GM12865 (cell line): ENCODE measurements around the gene DHRS7.

Experiments
- DNase-seq: peaks from one replicate; pipeline ENCODE4 v3.0.0; 2010; ENCODE audit warnings: low read depth
- H3K4me3 ChIP-seq: 2 replicates; pipeline ENCODE4 v1.5.1; 2011; ENCODE audit warnings: mild to moderate bottlenecking, low read depth, low read length, control low read depth
- CTCF ChIP-seq: IDR thresholded peaks from 2 replicates; pipeline ENCODE4 v1.5.1; 2011; ENCODE audit warnings: low read length, control low read depth, low read depth, inconsistent platforms; ENCODE audit not compliant: insufficient read depth; ENCODE audit errors: missing control alignments

Gene DHRS7, protein sequence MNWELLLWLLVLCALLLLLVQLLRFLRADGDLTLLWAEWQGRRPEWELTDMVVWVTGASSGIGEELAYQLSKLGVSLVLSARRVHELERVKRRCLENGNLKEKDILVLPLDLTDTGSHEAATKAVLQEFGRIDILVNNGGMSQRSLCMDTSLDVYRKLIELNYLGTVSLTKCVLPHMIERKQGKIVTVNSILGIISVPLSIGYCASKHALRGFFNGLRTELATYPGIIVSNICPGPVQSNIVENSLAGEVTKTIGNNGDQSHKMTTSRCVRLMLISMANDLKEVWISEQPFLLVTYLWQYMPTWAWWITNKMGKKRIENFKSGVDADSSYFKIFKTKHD

DNA sequence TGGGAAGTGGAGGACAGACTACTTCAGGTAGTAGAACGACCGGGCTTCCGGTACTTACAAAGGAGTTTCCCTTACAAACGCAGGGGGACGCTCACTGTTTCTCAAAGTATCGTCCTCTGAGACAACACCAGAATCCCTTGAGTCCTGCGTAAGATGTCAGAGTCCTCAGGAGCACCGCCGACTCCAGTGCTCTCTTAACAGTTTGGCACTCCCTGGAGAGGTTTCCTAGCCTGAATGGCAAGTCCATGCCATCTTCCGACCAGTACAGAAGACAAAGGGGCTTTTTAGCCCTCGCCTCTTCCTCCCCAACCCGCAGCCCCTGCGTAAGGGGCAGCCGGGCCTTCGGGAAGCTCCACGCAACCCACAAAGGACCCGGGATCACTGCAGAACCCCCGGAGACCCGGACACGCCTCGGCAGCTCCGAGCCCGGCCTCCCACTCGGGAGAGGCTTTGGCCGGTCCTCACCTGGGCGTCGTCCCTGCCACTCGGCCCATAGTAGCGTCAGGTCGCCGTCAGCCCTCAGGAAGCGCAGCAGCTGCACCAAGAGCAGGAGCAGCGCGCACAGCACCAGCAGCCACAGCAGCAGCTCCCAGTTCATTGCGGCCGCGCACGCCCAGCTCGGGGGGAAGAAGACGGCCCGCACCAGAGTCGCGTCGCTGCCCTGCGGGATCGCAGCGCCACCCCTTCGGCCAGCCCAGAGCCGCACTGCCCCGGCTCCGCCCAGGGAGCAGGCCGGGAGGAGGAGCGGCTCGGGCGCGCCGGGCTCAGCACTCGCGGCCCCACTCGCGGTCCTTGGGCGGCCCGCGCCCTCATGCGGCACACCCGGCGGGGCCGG lies at the start of gene DHRS7:
TSS of gene DHRS7 (minus strand) at position 687 of the 835 bp plus-strand sequence. CDS start at position 598, 89 bp downstream.
- peak; percentile 90 for DNase-seq
- peak; percentile 42 for TF ChIP-seq CTCF
- peak within 1 kb of the TSS; percentile 82 for H3K4me3 ChIP-seq

GRCh38 chr14:60214415-60215126 lies 49.4 kb upstream of the DHRS7 start:
- no peak for TF ChIP-seq CTCF
- H3K4me3 ChIP-seq: peak overlapping the region; percentile 31
- no peak for DNase-seq

GRCh38 chr14:60214003-60214402 lies 48.8 kb upstream of the DHRS7 start:
- no peak for TF ChIP-seq CTCF
- peak overlapping the region; percentile 31 for H3K4me3 ChIP-seq
- no peak for DNase-seq

GRCh38 chr14:60212503-60213371 lies 47.5 kb upstream of the DHRS7 start:
- TF ChIP-seq CTCF: no peak
- H3K4me3 ChIP-seq: peak overlapping the region; percentile 30
- peak; percentile 99 for DNase-seq

GRCh38 chr14:60211153-60211552 lies 46.0 kb upstream of the DHRS7 start:
- no peak overlapping the region for H3K4me3 ChIP-seq
- no peak for TF ChIP-seq CTCF
- DNase-seq: no peak

DNA sequence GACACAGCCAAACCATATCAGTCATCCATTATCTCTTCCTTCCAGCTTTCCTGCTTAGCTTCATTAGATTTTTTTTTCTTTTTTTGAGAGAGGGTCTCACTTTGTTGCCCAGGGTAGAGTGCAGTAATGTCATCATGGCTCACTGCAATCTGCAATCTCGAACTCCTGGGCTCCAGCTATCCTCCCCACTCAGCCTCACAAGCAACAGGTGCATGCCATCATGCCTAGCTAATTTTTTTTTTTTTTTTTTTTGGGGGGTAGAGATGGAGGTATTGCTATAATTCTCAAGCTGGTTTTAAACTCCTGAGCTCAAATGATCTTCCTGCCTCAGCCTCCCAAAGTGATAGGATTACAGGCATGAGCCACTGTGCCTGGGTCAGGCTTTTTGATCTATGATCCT lies 45.5 kb upstream of the DHRS7 start:
- no peak for TF ChIP-seq CTCF
- no peak overlapping the region for H3K4me3 ChIP-seq
- DNase-seq: no peak
